H1 (cell line): ENCODE measurements around the gene EN2. TPM values are rescaled to one million over a fixed set of nuclear protein-coding genes. Genes with fewer than 3 reads are reported as not detected.
A peak's percentile ranks its signal among the peaks of the same experiment; 100 is the strongest.

Experiments
- CBX8 ChIP-seq: fragments of 300-800, 300-1000 bp; sonication (generic); IDR thresholded peaks from 2 replicates; pipeline ENCODE4 v1.7.1; 2016; ENCODE audit warnings: low read depth, low read length, borderline replicate concordance
- EZH2 ChIP-seq: fragments of 200-600 bp; sonication (generic); IDR thresholded peaks from 2 replicates; pipeline ENCODE4 v1.7.1; 2012; ENCODE audit warnings: low read depth, mild to moderate bottlenecking, moderate library complexity, low read length, inconsistent platforms; ENCODE audit not compliant: severe bottlenecking
- FOSL1 ChIP-seq: IDR thresholded peaks from 2 replicates; pipeline ENCODE4 v1.6.1; 2011; ENCODE audit warnings: mild to moderate bottlenecking, low read depth, low read length, moderate library complexity; ENCODE audit not compliant: insufficient read depth
- KDM1A ChIP-seq: fragments of 200-600, 300-600 bp; sonication (generic); IDR thresholded peaks from 2 replicates; pipeline ENCODE4 v1.7.1; 2016; ENCODE audit warnings: mild to moderate bottlenecking, low read length, borderline replicate concordance
- SP1 ChIP-seq: IDR thresholded peaks from 2 replicates; pipeline ENCODE4 v1.6.1; 2011; ENCODE audit warnings: low read depth, low read length
- SP4 ChIP-seq: IDR thresholded peaks from 2 replicates; pipeline ENCODE4 v1.6.1; 2012; ENCODE audit warnings: low read length, inconsistent platforms
- TCF12 ChIP-seq: IDR thresholded peaks from 2 replicates; pipeline ENCODE4 v1.6.1; 2011; ENCODE audit warnings: low read depth, mild to moderate bottlenecking, low read length
- USF2 ChIP-seq: IDR thresholded peaks from 2 replicates; pipeline ENCODE4 v1.6.1; 2011; ENCODE audit warnings: low read length, improper control_type of control experiment
- ZNF274 ChIP-seq: IDR thresholded peaks from 2 replicates; pipeline ENCODE4 v1.7.0; 2012; ENCODE audit warnings: low read length, borderline replicate concordance; ENCODE audit errors: extremely low read depth
- polyA plus RNA-seq, 7 experiments: library from polyadenylated mRNA; depleted of rRNA in 3 of 7; stranded (reverse) in 5 of 7; unstranded in 2 of 7; fragments of >200 nt in 5 of 7; fragments of 200-250 nt in 2 of 7; gene quantifications; 1 replicate in 5 of 7; 2 replicates in 1 of 7; 4 replicates in 1 of 7; pipeline versions ENCODE4 v1.2.1 to v1.2.3, GENCODE V29; 2011 to 2013; ENCODE audit warnings: missing spikeins in 2 of 7, mixed read lengths in 2 of 7
- total RNA-seq: library from RNA; stranded (reverse); fragmentation: NEBNext Ultra II Directional; extraction: Animal tissue kit (Norgen Biotek cat#: 25700); gene quantifications from 2 replicates; pipeline ENCODE4 v1.2.1, GENCODE V29; 2021

EN2 gene
- total and polyA plus RNA-seq, 2 of the 8 experiments (the other 6 are each of a cell fraction or from before 2014, with no cell fraction given): not detected

DNA sequence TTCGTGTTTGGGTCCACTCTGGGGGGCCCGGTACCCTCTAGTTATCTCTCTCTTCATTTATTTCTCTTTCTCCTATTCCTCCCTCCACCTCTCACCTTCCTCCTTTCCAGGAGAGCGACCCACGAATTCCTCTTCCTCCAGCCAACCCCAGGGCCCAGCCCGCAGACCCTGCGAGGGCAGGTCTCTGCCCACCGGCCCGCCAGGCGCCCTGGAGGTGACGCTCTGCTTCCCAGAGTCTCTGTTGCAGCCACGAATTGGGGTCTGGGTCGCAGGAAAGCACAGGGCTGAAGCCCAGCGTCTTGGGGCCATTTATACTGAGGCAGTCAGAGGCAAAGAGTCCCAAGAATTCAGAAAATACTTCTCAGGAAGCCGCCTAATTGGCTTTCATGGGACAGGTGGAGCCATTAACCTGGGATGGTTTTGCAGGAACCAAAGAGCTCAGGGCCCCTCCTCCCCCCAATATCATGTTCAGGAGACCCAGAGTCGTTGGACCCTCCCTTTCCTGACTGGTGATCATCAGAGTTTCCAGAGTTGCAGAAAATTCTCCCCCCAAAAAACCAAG lies 2.7 kb upstream of the EN2 start (continued):
- TF ChIP-seq ZNF274 (no peak), EZH2 (peak; percentile 24), KDM1A (no peak), FOSL1 (no peak), USF2 (no peak), SP4 (no peak), CBX8 (peak; percentile 66; the same call in 1 of the 2 replicates), SP1 (no peak), TCF12 (no peak)
